EH (cell line): ENCODE results near the gene NIPBL.
A peak's percentile ranks its signal among the peaks of the same experiment; 100 is the strongest.
"Not testable (repeated sequence)": the region's sequence is repeated elsewhere in the genome, so short reads cannot be mapped to it uniquely, and the experiment has no call there.

Experiments
- DNase-seq: peaks from one replicate; pipeline ENCODE4 v3.0.0-alpha.2; 2015; ENCODE audit warnings: low read depth

The NIPBL gene

GRCh38 chr5:36879274-36880033 is 2.9 kb downstream of the NIPBL start:
- DNase-seq: no peak

- DNase-seq: no peak
Measured at GRCh38 chr5:36880761-36881160, 4.2 kb downstream of the NIPBL start.

GRCh38 chr5:36881304-36881703 is 4.7 kb downstream of the NIPBL start:
- DNase-seq: no peak

- no peak for DNase-seq
Measured at GRCh38 chr5:36881807-36882206, 5.2 kb downstream of the NIPBL start.

- DNase-seq: no peak
Measured at GRCh38 chr5:36882250-36882649, 5.7 kb downstream of the NIPBL start.

GRCh38 chr5:36883894-36884462 is 7.4 kb downstream of the NIPBL start:
- DNase-seq: no peak

- DNase-seq: no peak
Measured at GRCh38 chr5:36885149-36885548, 8.6 kb downstream of the NIPBL start.

- no peak for DNase-seq
Measured at GRCh38 chr5:36885566-36886485, 9.3 kb downstream of the NIPBL start.

- DNase-seq: no peak
Measured at GRCh38 chr5:36886791-36887190, 10.2 kb downstream of the NIPBL start.

GRCh38 chr5:36887532-36887931 is 11.0 kb downstream of the NIPBL start:
- DNase-seq: no peak

- DNase-seq: no peak
Measured at GRCh38 chr5:36888303-36888702, 11.7 kb downstream of the NIPBL start.

- no peak for DNase-seq
Measured at GRCh38 chr5:36889264-36889663, 12.7 kb downstream of the NIPBL start.

GRCh38 chr5:36891266-36891665 is 14.7 kb downstream of the NIPBL start:
- no peak for DNase-seq

- DNase-seq: not testable (repeated sequence)
Measured at GRCh38 chr5:36892085-36892830, 15.7 kb downstream of the NIPBL start.

GRCh38 chr5:36894954-36895353 is 18.4 kb downstream of the NIPBL start:
- DNase-seq: no peak

- DNase-seq: no peak
Measured at GRCh38 chr5:36896476-36896875, 19.9 kb downstream of the NIPBL start.

GRCh38 chr5:36897616-36898015 is 21.0 kb downstream of the NIPBL start:
- DNase-seq: peak; percentile 55

- no peak for DNase-seq
Measured at GRCh38 chr5:36899860-36900259, 23.3 kb downstream of the NIPBL start.

GRCh38 chr5:36900283-36900682 is 23.7 kb downstream of the NIPBL start:
- DNase-seq: peak; percentile 41

GRCh38 chr5:36901077-36901476 is 24.5 kb downstream of the NIPBL start:
- DNase-seq: not testable (repeated sequence)

GRCh38 chr5:36901856-36902255 is 25.3 kb downstream of the NIPBL start:
- DNase-seq: no peak

GRCh38 chr5:36902353-36902752 is 25.8 kb downstream of the NIPBL start:
- DNase-seq: no peak
